ENCODE data around the gene UGDH. TPM values are rescaled to one million over a fixed set of nuclear protein-coding genes. Genes with fewer than 3 reads are reported as not detected.

Gene UGDH
- total RNA-seq, 4 donors from 2014 or later = 36.4 to 192 (median 48.9) TPM

DNA sequence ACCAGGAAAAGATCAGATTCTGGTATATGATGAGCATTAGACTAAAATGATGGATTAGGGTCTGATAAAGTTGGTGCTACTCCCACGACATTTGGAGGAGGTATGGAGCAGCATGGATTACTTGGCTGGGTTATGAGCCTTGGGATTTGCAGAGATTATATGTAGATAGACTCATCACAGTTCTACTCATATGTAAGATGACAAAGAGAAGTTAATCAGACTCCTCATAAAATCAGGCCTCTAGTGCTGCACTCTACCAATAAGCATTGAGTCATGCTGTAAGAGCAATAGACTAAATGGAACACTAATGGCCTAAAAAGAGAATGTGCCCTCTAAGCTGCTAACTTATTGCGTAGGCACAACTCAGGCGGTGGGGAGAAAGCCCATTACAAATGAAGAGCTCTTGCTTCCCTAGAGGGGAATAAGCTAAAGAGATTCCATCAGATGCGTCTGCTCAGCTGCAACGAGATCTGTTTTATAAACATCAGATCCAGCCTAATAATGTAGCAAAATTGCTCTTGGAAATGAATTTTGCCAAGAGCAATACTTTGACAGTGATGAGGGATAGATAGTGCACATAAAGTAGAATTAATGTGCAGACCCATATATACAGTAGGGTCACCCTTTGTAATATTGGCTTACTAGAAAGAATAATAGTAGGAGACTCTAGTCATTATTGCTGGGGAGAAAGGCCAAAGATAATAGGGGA, 50.9 kb downstream of the UGDH start:
- Histone ChIP-seq H3K9me3 (no peaks in the 10 kb centered on the region), H3K27me3 (no peaks in the 10 kb centered on the region), H3K36me3 (no peaks in the 10 kb centered on the region), H3K4me3 (no peak overlapping the region), H3K27ac (no peak overlapping the region), H3K4me1 (no peaks in the 10 kb centered on the region)
- TF ChIP-seq, protein P1, sequence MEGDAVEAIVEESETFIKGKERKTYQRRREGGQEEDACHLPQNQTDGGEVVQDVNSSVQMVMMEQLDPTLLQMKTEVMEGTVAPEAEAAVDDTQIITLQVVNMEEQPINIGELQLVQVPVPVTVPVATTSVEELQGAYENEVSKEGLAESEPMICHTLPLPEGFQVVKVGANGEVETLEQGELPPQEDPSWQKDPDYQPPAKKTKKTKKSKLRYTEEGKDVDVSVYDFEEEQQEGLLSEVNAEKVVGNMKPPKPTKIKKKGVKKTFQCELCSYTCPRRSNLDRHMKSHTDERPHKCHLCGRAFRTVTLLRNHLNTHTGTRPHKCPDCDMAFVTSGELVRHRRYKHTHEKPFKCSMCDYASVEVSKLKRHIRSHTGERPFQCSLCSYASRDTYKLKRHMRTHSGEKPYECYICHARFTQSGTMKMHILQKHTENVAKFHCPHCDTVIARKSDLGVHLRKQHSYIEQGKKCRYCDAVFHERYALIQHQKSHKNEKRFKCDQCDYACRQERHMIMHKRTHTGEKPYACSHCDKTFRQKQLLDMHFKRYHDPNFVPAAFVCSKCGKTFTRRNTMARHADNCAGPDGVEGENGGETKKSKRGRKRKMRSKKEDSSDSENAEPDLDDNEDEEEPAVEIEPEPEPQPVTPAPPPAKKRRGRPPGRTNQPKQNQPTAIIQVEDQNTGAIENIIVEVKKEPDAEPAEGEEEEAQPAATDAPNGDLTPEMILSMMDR (IDR thresholded peaks at IDR 0.05) = no peak
- no peak for TF ChIP-seq POLR2A (IDR thresholded peaks at IDR 0.05)
- DNase-seq = no peak
- intact Hi-C loops (cut with DNase I; ENCODE audit: low total_unique reads) = no loop called here

DNA sequence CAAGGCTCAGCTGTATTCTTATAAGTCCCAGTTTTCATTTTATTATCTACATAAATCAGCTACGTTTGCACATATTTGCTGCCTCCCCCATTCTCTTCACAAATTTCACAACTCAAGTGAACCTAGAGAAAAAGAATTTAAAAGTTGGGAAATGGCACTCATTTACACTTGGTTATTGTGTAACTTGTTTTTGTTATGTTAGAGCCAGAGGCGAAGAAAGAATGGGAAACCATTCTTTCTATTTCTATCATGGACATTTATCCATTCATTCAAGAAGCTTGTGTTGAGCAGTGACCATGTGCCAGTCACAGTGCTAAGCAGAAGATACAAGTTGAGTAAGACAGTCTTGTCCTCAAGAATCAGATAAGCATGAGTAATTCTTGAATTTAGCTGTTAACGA, 54.8 kb downstream of the UGDH start:
- intact Hi-C loops (cut with DNase I; ENCODE audit: low total_unique reads) = loop anchor here (5.0 kb wide), 1 partner anchor 505 kb away; the partner anchor contains the start of gene PDS5A
- no peaks in the 10 kb centered on the region for H3K9me3 ChIP-seq
- H3K4me1 ChIP-seq = no peaks in the 10 kb centered on the region
- H3K27ac ChIP-seq = no peak overlapping the region
- H3K27me3 ChIP-seq = no peaks in the 10 kb centered on the region
- DNase-seq = no peak
- no peaks in the 10 kb centered on the region for H3K36me3 ChIP-seq
- H3K4me3 ChIP-seq = no peak overlapping the region
- TF ChIP-seq POLR2A (IDR thresholded peaks at IDR 0.05) = no peak
- TF ChIP-seq, protein P1 (IDR thresholded peaks at IDR 0.05) = no peak

DNA sequence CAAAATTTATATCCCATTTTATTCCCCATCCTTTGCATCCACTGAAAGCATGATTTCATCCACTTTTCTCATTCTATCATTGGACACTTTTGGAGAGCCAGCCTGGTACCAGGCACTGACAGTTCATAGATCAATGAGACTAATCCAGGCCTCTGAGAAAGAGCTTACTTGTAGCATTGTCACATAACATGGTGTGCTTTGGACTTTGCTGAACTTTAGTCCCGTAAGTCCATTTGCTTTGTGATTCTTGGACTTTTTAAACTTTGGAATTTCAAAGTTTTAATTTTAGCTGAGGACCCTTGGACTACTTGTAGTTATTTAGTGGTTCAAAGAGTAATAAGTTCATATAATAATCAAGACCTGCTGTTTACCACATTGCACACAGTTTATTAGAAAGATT, 56.8 kb downstream of the UGDH start:
- no peak overlapping the region for H3K27ac ChIP-seq
- DNase-seq = no peak
- H3K4me3 ChIP-seq = no peak overlapping the region
- no peaks in the 10 kb centered on the region for H3K9me3 ChIP-seq
- H3K36me3 ChIP-seq = no peaks in the 10 kb centered on the region
- no peaks in the 10 kb centered on the region for H3K27me3 ChIP-seq
- intact Hi-C loops (cut with DNase I; ENCODE audit: low total_unique reads) = loop anchor here (5.0 kb wide), 1 partner anchor 507 kb away; the partner anchor contains the start of gene PDS5A
- H3K4me1 ChIP-seq = no peaks in the 10 kb centered on the region
- TF ChIP-seq POLR2A (IDR thresholded peaks at IDR 0.05) = no peak
- TF ChIP-seq, protein P1 (IDR thresholded peaks at IDR 0.05) = no peak

DNA sequence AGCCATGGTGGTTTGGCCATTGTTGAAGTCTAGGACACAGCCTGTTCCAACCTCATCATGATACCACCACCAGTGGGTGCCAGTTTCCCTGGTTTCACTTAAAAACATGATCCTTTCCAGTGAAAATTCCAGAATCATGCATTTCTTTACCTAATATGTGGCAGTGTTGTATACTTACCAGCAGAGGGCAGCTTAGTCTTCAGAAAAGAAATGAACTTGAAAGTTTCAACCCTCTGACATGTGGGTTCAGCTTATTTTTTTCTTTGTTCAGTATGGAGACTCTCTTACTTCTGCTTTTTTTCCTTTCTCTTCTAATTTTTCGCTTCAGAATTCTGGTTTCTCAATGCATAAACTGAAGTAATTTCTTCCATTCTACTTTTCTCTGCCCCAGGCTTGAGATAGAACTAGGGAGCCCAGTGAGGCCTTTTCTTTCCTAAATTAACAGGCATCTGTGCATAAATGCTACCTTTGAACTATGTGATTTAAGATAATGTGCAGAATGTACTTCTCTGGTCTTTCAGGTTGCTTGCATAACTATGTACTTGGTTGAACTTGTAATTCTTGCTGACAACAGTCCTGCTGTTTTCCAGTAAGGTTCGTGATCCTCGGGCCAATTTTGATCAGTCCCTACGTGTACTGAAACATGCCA, 57.7 kb downstream of the UGDH start:
- peak overlapping the region; percentile 56 to 71 for H3K27ac ChIP-seq
- TF ChIP-seq POLR2A (IDR thresholded peaks at IDR 0.05) = no peak
- TF ChIP-seq, protein P1 (IDR thresholded peaks at IDR 0.05) = peak; percentile 70 to 83 (median 80)
- H3K4me1 ChIP-seq = no peaks in the 10 kb centered on the region
- H3K4me3 ChIP-seq = no peak overlapping the region
- no peaks in the 10 kb centered on the region for H3K36me3 ChIP-seq
- peak in 1 of 2 donors; percentile 29 for DNase-seq
- no peaks in the 10 kb centered on the region for H3K9me3 ChIP-seq
- intact Hi-C loops (cut with DNase I; ENCODE audit: low total_unique reads) = loop anchor here (5.0 kb wide), 1 partner anchor 508 kb away; the partner anchor contains the start of gene PDS5A
- no peaks in the 10 kb centered on the region for H3K27me3 ChIP-seq

DNA sequence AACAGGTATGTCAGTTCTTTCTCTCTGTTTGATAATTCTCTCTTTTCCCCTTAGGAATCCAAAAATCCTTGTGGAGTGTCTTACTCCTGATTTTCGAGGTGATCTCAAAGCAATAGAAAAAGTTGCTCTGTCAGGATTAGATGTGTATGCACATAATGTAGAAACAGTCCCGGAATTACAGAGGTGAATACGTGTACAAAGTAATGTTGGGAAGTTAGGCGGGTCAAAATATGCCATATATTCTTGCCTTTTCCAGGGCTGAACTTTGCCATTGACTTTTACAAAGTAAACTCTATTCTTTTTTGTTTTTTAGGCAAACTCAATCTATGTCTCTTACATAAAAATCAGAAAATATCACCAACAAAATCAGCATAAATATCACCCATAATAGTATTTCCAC, 59.8 kb downstream of the UGDH start:
- intact Hi-C loops (cut with DNase I; ENCODE audit: low total_unique reads) = no loop called here
- Histone ChIP-seq H3K27me3 (no peaks in the 10 kb centered on the region), H3K4me3 (no peak overlapping the region), H3K4me1 (no peaks in the 10 kb centered on the region), H3K27ac (no peak overlapping the region), H3K9me3 (no peaks in the 10 kb centered on the region), H3K36me3 (no peaks in the 10 kb centered on the region)
- DNase-seq = no peak
- TF ChIP-seq, protein P1 (IDR thresholded peaks at IDR 0.05) = no peak
- no peak for TF ChIP-seq POLR2A (IDR thresholded peaks at IDR 0.05)
